ENCODE data around the gene DLGAP1. TPM values are rescaled to one million over a fixed set of nuclear protein-coding genes. Genes with fewer than 3 reads are reported as not detected.

The DLGAP1 gene
- total RNA-seq, 4 donors from 2014 or later: 2.0 to 4.7 (median 2.1) TPM; not detected in 1

- Histone ChIP-seq H3K27ac (no peak overlapping the region), H3K4me1 (no peaks in the 10 kb centered on the region), H3K27me3 (no peaks in the 10 kb centered on the region), H3K9me3 (no peaks in the 10 kb centered on the region), H3K36me3 (no peaks in the 10 kb centered on the region), H3K4me3 (no peak overlapping the region)
- WGBS: 73% methylated on average over 3 of the region's 3 CpGs
- no peak for DNase-seq (ENCODE audit: low spot score in 2 of 2)
- no peak for TF ChIP-seq EP300 (IDR thresholded peaks at IDR 0.05)
- no peak for TF ChIP-seq CTCF (IDR thresholded peaks at IDR 0.05)
- TF ChIP-seq POLR2A (IDR thresholded peaks at IDR 0.05): no peak
- TF ChIP-seq POLR2AphosphoS5 (IDR thresholded peaks at IDR 0.05): no peak
Measured at GRCh38 chr18:3867236-3867635, 587.9 kb downstream of the DLGAP1 start.

GRCh38 chr18:3864669-3865298 is 590.3 kb downstream of the DLGAP1 start:
- Histone ChIP-seq H3K9me3 (no peaks in the 10 kb centered on the region), H3K4me1 (no peaks in the 10 kb centered on the region), H3K36me3 (no peaks in the 10 kb centered on the region), H3K27me3 (no peaks in the 10 kb centered on the region), H3K27ac (no peak overlapping the region), H3K4me3 (no peak overlapping the region)
- DNase-seq (ENCODE audit: low spot score in 2 of 2): no peak
- TF ChIP-seq POLR2A (IDR thresholded peaks at IDR 0.05) (no peak), EP300 (IDR thresholded peaks at IDR 0.05) (no peak)
- 91% methylated on average over 4 of the region's 4 CpGs for WGBS

DNA sequence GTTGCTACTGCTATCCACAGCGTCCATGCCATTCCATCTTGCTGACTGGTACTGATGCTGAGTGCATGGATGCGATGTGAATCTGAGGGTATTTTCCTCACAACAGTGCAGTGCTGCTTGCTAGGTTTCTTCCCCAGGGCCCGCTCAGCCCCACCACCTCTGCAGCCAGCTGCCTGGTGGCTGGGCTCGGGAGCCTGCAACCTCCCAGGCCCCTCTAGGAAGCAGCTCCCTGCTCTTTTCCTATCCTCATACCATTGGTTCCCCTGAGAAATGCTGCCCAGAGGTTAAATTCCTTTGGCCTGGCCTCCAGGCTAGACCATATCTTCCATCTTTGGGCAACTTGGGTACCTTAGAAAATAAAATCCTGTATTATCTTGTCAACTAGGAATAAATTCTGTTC is 591.5 kb downstream of the DLGAP1 start:
- Histone ChIP-seq H3K27ac (no peak overlapping the region), H3K9me3 (no peaks in the 10 kb centered on the region), H3K27me3 (no peaks in the 10 kb centered on the region), H3K36me3 (no peaks in the 10 kb centered on the region), H3K4me1 (no peaks in the 10 kb centered on the region), H3K4me3 (no peak overlapping the region)
- no peak for TF ChIP-seq POLR2A (IDR thresholded peaks at IDR 0.05)
- TF ChIP-seq POLR2AphosphoS5 (IDR thresholded peaks at IDR 0.05): no peak
- no peak for TF ChIP-seq EP300 (IDR thresholded peaks at IDR 0.05)
- no peak for TF ChIP-seq CTCF (IDR thresholded peaks at IDR 0.05)
- DNase-seq (ENCODE audit: low spot score in 2 of 2): no peak
- WGBS: 65% methylated on average over 4 of the region's 4 CpGs

GRCh38 chr18:3863006-3863405 is 592.1 kb downstream of the DLGAP1 start:
- no peak overlapping the region for H3K4me3 ChIP-seq
- H3K4me1 ChIP-seq: no peaks in the 10 kb centered on the region
- WGBS: 82% methylated on average over 4 of the region's 4 CpGs
- TF ChIP-seq CTCF (IDR thresholded peaks at IDR 0.05) (no peak), POLR2A (IDR thresholded peaks at IDR 0.05) (no peak), POLR2AphosphoS5 (IDR thresholded peaks at IDR 0.05) (no peak), EP300 (IDR thresholded peaks at IDR 0.05) (no peak)
- H3K27me3 ChIP-seq: no peaks in the 10 kb centered on the region
- no peak overlapping the region for H3K27ac ChIP-seq
- H3K36me3 ChIP-seq: no peaks in the 10 kb centered on the region
- H3K9me3 ChIP-seq: no peaks in the 10 kb centered on the region
- no peak for DNase-seq (ENCODE audit: low spot score in 2 of 2)

- H3K27ac ChIP-seq: no peak overlapping the region
- TF ChIP-seq POLR2A (IDR thresholded peaks at IDR 0.05): no peak
- TF ChIP-seq CTCF (IDR thresholded peaks at IDR 0.05): no peak
- no peak for TF ChIP-seq POLR2AphosphoS5 (IDR thresholded peaks at IDR 0.05)
- no peak for TF ChIP-seq EP300 (IDR thresholded peaks at IDR 0.05)
- no peaks in the 10 kb centered on the region for H3K4me1 ChIP-seq
- H3K27me3 ChIP-seq: no peaks in the 10 kb centered on the region
- H3K4me3 ChIP-seq: no peak overlapping the region
- DNase-seq (ENCODE audit: low spot score in 2 of 2): no peak
- 100% methylated on average over 1 of the region's 1 CpG for whole genome bisulfite sequencing
- H3K36me3 ChIP-seq: no peaks in the 10 kb centered on the region
- no peaks in the 10 kb centered on the region for H3K9me3 ChIP-seq
Measured at GRCh38 chr18:3861495-3861894, 593.6 kb downstream of the DLGAP1 start.

GRCh38 chr18:3857544-3857943 is 597.6 kb downstream of the DLGAP1 start:
- H3K4me3 ChIP-seq: no peak overlapping the region
- no peaks in the 10 kb centered on the region for H3K27me3 ChIP-seq
- H3K9me3 ChIP-seq: no peaks in the 10 kb centered on the region
- no peak overlapping the region for H3K27ac ChIP-seq
- no peak for DNase-seq (ENCODE audit: low spot score in 2 of 2)
- H3K36me3 ChIP-seq: no peaks in the 10 kb centered on the region
- TF ChIP-seq CTCF (IDR thresholded peaks at IDR 0.05) (no peak), POLR2A (IDR thresholded peaks at IDR 0.05) (no peak)
- 68% methylated on average over 1 of the region's 1 CpG for WGBS
- no peaks in the 10 kb centered on the region for H3K4me1 ChIP-seq
